HK-2 (cell line): ENCODE data around the gene EYS.
"Not testable (repeated sequence)": the region's sequence is repeated elsewhere in the genome, so short reads cannot be mapped to it uniquely, and the experiment has no call there.

Experiments used
- DNase-seq: peaks from one replicate; pipeline ENCODE4 v3.0.0-alpha.2; 2018; ENCODE audit not compliant: unreplicated experiment

EYS gene

DNA sequence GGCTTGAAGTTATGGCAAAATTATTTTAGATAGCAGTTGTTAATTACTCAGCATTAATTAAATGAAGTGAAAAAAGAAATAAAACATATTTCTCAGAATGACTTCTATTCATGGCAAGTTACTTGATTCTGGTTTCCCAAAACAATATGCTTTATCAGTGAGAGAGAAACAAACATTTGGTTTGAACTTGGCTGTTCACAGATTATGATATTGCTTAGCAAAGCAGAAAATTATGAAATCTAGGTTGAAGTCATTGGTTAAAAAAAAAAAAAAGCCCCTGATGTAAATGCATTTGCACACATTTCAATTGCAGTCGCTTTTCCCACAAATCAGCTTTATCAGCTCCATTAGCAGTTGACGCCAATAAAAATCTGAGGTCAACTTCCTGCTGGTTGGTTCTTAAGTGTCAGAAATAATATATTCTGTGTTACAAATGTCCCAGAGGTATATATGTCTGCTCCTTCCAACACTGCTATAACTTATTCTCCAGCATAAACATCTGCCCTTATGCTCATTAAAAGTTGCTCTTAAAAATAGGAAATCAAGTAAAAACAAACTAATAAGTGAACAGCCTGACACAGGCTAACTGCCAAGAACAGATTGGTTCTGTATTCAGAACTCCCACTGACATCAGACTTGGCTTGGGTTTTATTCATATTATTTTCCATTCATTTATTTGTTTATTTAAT is 1796.0 kb downstream of the EYS start:
- DNase-seq, result no peak

GRCh38 chr6:63904650-63905248 is 1802.3 kb downstream of the EYS start:
- no peak for DNase-seq

DNA sequence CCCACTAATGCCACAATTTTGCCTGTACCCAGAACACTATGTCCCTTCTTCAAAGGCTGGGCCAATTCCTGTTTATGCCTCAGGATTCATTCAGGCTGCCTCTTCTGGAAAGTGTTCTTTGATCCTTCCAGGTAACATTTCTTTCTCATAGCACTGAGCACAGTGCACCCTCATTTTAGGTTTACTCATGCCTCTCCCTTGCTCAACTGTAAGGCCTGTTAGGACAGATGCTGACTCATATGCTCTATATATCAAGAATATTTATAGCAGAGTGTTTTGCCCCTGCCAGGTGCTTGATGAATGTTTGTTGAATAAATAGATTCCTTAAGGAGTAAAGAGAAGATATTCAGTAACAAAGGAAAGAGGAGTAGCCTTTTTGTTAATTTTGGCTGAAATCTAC is 1807.5 kb downstream of the EYS start:
- no peak for DNase-seq

- no peak for DNase-seq
Measured at GRCh38 chr6:63897952-63898351, 1809.1 kb downstream of the EYS start.

GRCh38 chr6:63897459-63897858 is 1809.6 kb downstream of the EYS start:
- DNase-seq, result no peak

- DNase-seq, result no peak
Measured at GRCh38 chr6:63888416-63888815, 1818.6 kb downstream of the EYS start.

DNA sequence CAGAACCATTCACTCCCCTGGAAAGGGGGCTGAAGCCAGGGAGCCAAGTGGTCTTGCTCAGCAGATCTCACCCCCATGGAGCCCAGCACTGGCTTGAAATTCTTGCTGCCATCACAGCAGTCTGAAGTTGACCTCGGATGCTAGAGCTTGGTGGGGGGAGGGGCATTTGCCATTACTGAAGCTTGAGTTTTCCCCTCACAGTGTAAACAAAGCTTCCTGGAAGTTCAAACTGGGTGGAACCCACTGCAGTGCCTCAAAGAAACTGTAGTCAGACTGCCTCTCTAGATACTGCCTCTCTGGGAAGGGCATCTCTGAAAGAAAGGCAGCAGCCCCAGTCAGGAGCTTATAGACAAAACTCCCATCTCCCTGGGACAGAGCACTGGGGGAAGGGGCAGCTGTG is 1819.2 kb downstream of the EYS start:
- not testable (repeated sequence) for DNase-seq

DNA sequence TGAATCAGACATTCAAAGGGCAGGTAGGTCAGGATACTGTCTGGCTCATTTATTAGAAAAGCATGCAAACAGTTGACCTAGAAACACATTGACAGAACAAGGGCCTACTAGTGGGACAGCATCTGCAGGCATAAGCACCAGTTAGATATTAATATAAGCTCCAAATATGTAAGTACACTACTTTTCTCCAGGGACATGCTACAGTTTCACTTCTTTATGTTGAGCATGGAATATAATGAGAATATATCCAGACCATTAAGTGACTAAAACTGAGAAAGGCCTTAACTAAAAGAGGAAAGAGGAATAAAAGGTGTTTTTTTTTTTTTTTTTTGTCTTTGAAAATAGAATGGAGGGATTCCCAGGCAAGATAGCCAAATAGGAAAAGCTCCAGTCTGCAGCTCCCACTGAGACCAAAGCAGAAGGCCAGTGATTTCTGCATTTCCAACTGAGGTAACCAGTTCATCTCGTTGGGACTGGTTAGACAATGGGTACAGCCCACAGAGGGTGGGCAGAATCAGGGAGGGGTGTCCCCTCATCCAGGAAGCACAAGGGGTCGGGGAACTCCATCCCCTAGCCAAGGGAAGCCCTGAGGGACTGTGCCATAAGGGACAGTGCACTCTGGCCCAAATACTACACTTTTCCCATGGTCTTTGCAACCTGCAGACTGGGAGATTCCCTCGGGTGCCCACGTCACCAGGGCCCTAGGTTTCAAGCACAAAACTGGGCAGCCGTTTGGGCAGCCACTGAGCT is 1819.8 kb downstream of the EYS start:
- no peak for DNase-seq

- DNase-seq, result no peak
Measured at GRCh38 chr6:63886341-63886740, 1820.7 kb downstream of the EYS start.

- no peak for DNase-seq
Measured at GRCh38 chr6:63883597-63883996, 1823.4 kb downstream of the EYS start.

GRCh38 chr6:63882208-63882607 is 1824.8 kb downstream of the EYS start:
- DNase-seq, result no peak

DNA sequence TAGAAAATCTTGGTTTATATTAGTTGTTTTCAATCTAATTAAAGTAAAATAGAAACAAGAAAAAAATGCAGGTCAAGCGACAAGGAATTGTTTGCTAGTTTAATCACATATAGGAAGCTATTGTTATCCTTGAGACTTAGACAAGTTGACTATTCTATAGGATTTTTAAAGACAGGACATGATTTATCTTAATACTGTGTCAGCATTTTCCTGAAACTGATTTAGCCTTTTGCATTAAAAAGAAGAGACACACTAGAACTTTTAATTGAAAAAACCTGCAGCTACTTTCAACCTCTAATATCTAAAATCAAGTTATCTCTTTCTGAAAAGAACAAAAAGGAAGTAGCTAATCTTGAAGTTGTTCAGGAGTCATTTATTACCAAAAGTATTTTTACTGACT is 1825.2 kb downstream of the EYS start:
- DNase-seq, result no peak

GRCh38 chr6:63872233-63872632 is 1834.8 kb downstream of the EYS start:
- no peak for DNase-seq

DNA sequence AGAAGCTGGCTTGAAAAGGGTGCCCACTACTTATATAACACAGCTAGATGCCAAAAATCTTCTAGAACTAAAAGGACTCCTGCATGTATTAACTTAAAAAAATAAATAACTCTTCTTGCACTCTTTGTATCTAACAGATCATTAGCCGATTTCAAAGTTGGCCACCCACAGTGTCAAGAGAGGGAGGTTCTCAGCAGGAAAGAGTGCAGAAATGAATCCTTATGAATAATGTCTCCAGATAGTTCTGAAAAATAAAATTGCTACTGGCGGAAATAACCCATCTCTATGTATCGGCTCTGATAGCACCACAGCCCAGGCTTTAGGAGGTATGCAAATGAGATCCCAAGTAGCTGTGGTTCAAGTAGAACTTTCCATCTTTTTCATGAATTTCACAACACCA is 1838.7 kb downstream of the EYS start:
- no peak for DNase-seq

GRCh38 chr6:63864671-63865318 is 1842.2 kb downstream of the EYS start:
- no peak for DNase-seq

DNA sequence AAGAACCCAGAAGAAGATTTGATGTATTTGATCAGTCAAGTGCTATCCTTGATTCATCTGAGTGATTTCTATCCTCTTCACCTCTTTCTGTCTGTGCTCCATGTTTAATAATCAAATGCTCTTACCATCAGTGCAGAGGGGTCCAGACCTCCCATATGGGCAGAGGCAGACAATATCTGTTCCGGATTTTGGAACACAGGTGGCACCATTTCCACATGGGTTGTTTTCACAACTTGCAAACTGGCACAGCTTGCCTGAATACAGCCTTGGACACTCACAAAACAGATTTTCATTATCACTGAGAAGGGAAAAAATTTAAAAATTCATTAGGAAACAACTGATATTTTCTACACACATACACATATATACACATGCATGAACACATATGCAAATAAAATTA is 1843.0 kb downstream of the EYS start:
- no peak for DNase-seq

- no peak for DNase-seq
Measured at GRCh38 chr6:63862486-63863198, 1844.4 kb downstream of the EYS start.

DNA sequence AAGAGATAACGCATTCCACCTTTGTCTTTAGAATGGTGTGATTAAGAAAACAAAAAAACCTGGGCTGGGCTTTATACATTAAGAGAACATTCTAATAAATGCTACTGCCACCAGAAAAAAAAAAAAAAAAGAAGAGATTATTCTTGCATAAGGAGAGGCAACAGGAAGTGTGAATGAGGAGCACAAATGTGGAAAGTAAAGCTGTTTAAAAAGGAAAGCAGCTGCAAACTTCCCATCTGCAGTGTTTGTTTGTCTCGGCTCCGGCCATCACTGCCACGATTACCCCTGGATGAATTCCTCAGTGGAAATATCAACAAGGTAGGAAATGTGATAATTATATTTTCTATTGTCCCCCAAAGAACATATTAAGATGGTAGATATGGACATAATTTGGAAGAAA is 1847.5 kb downstream of the EYS start:
- DNase-seq, result no peak

GRCh38 chr6:63858691-63859090 is 1848.3 kb downstream of the EYS start:
- DNase-seq, result no peak

DNA sequence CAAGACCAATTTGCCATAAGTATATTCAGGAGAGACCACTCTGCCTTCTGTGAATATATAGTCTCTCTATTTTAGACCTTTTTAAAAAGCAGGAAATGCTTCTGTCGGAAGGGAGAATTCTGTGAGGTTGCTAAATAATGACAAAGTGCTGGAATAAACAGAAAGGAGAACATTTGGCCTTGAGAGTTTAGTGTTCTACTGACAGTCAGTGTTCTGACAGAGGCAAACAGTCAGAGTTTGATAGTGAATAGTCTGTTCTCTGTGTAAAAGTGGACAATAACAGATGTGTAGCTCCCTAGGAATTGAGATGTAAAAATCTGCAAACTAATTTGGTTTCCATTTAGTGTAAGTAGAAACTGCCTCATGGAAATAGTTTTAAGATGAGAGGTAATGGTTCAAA is 1850.8 kb downstream of the EYS start:
- no peak for DNase-seq

DNA sequence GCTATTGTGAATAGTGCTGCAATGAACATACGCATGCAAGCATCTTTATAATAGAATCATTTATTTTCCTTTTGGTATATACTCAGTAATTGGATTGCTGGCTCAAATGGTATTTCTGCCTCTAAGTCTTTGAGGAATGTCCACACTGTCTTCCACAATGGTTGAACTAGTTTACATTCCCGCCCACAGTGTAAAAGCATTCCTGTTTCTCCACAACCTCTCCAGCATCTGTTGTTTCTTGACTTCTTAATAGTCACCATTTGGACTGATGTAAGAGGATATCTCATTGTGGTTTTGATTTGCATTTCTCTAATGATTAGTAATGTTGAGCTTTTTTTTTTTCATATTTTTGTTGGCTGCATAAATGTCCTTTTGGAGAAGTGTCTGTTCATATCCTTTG is 1862.7 kb downstream of the EYS start:
- no peak for DNase-seq

GRCh38 chr6:63839485-63839884 is 1867.5 kb downstream of the EYS start:
- no peak for DNase-seq
